Measurements from ENCODE around the gene CCL20. TPM values are rescaled to one million over a fixed set of nuclear protein-coding genes. Genes with fewer than 3 reads are reported as not detected.

The CCL20 gene
- polyA plus RNA-seq, 1 donor from 2014 or later = not detected

GRCh38 chr2:227788561-227789018, 25.1 kb upstream of the CCL20 start:
- Histone ChIP-seq H2AFZ (ENCODE audit: low read depth, low read length) (no peak overlapping the region), H4K20me1 (ENCODE audit: insufficient read depth) (no peaks in the 10 kb centered on the region), H3K9me3 (ENCODE audit: low read length) (no peaks in the 10 kb centered on the region), H3F3A (ENCODE audit: insufficient read depth, low read length, poor library complexity, severe bottlenecking) (no peaks in the 10 kb centered on the region), H3K27ac (ENCODE audit: low read length) (no peak overlapping the region), H3K36me3 (ENCODE audit: insufficient read depth, low read length) (no peaks in the 10 kb centered on the region), H3K79me2 (replicated peaks; ENCODE audit: insufficient read depth, low read length) (no peaks in the 10 kb centered on the region), H3K4me3 (ENCODE audit: low read length) (no peak overlapping the region), H3K27me3 (ENCODE audit: insufficient read depth, low read depth, low read length) (no peaks in the 10 kb centered on the region), H3K9ac (ENCODE audit: low read length) (no peak overlapping the region), H3K9me2 (ENCODE audit: insufficient read depth, low read length) (no peaks in the 10 kb centered on the region), H3K4me2 (ENCODE audit: low read length) (no peak overlapping the region)
- no peak for TF ChIP-seq REST (IDR thresholded peaks at IDR 0.05; ENCODE audit: borderline replicate concordance)
- TF ChIP-seq EP300 (conservative IDR thresholded peaks at IDR 0.05; ENCODE audit: poor library complexity, severe bottlenecking) = no peak
- TF ChIP-seq TAF1 (IDR thresholded peaks at IDR 0.05; ENCODE audit: low read depth) = no peak
- TF ChIP-seq RAD21 (conservative IDR thresholded peaks at IDR 0.05) = no peak
- TF ChIP-seq EZH2 (IDR thresholded peaks at IDR 0.05; ENCODE audit: borderline replicate concordance, insufficient read depth, low read length, poor library complexity, severe bottlenecking) = no peak
- no peak for TF ChIP-seq SMC3 (conservative IDR thresholded peaks at IDR 0.05; ENCODE audit: poor library complexity)
- TF ChIP-seq CTCF (IDR thresholded peaks at IDR 0.05; ENCODE audit: poor library complexity, severe bottlenecking) = no peak
- TF ChIP-seq POLR2AphosphoS5 (IDR thresholded peaks at IDR 0.05) = no peak
- TF ChIP-seq MXI1 (conservative IDR thresholded peaks at IDR 0.05; ENCODE audit: poor library complexity, severe bottlenecking) = no peak

DNA sequence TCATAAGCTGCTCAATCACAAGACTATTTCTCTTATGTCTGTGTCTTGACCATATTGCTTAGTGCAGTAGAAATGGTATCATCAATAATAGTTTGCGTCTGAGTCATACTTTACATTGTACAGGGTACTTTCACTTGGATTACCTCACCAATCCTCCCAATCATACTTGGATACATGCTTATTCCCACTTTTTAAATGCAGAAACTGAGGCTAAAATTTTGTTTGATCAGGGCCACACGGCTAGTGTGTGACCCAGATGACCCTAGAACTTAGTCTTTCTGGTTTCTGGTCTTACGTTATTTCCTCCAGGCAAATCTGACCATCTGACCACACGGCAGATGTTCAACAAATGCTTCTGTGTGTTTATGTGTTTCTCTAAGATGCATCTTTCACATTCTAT, 23.8 kb upstream of the CCL20 start:
- no peak overlapping the region for H3K9ac ChIP-seq (ENCODE audit: low read length)
- H3K4me3 ChIP-seq (ENCODE audit: low read length) = no peak overlapping the region
- no peaks in the 10 kb centered on the region for H3F3A ChIP-seq (ENCODE audit: insufficient read depth, low read length, poor library complexity, severe bottlenecking)
- no peaks in the 10 kb centered on the region for H3K27me3 ChIP-seq (ENCODE audit: insufficient read depth, low read depth, low read length)
- H3K36me3 ChIP-seq (ENCODE audit: insufficient read depth, low read length) = no peaks in the 10 kb centered on the region
- no peak overlapping the region for H3K4me2 ChIP-seq (ENCODE audit: low read length)
- no peaks in the 10 kb centered on the region for H3K79me2 ChIP-seq (replicated peaks; ENCODE audit: insufficient read depth, low read length)
- no peak for TF ChIP-seq CTCF (IDR thresholded peaks at IDR 0.05; ENCODE audit: poor library complexity, severe bottlenecking)
- TF ChIP-seq RAD21 (conservative IDR thresholded peaks at IDR 0.05) = no peak
- no peak for TF ChIP-seq EP300 (conservative IDR thresholded peaks at IDR 0.05; ENCODE audit: poor library complexity, severe bottlenecking)
- TF ChIP-seq SMC3 (conservative IDR thresholded peaks at IDR 0.05; ENCODE audit: poor library complexity) = no peak
- TF ChIP-seq TAF1 (IDR thresholded peaks at IDR 0.05; ENCODE audit: low read depth) = no peak
- no peak for TF ChIP-seq REST (IDR thresholded peaks at IDR 0.05; ENCODE audit: borderline replicate concordance)
- TF ChIP-seq EZH2 (IDR thresholded peaks at IDR 0.05; ENCODE audit: borderline replicate concordance, insufficient read depth, low read length, poor library complexity, severe bottlenecking) = no peak
- TF ChIP-seq MXI1 (conservative IDR thresholded peaks at IDR 0.05; ENCODE audit: poor library complexity, severe bottlenecking) = no peak
- no peak for TF ChIP-seq POLR2AphosphoS5 (IDR thresholded peaks at IDR 0.05)
- no peaks in the 10 kb centered on the region for H4K20me1 ChIP-seq (ENCODE audit: insufficient read depth)
- H3K27ac ChIP-seq (ENCODE audit: low read length) = no peak overlapping the region
- no peaks in the 10 kb centered on the region for H3K9me2 ChIP-seq (ENCODE audit: insufficient read depth, low read length)
- H2AFZ ChIP-seq (ENCODE audit: low read depth, low read length) = no peak overlapping the region
- no peaks in the 10 kb centered on the region for H3K9me3 ChIP-seq (ENCODE audit: low read length)
